ENCODE data around the gene BLM. TPM values are rescaled to one million over a fixed set of nuclear protein-coding genes. Genes with fewer than 3 reads are reported as not detected.

Gene BLM
- total RNA-seq, 1 donor from 2014 or later, result 1.5 TPM

DNA sequence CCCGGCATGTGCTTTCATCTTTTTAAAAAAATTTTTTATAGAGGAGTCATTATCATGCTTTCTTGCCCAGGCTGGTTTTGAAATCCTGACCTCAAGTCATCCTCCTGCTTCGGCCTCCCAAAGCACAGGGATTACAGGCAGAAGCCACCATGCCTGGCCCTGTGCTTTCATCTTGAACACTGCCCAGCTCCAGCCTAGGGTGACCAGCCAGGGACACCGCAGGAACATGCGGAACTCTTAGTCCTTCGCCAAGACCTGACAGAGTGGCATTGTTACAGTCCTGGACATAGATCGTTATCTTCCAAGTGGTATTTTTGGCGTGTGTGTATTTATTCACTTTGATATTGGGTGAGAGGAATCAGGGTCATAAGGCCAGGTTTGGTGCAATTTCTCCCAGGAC is 143.3 kb downstream of the BLM start:
- Histone ChIP-seq H3K27ac (no peak overlapping the region), H3K4me1 (no peaks in the 10 kb centered on the region), H3K9me3 (no peaks in the 10 kb centered on the region), H3K27me3 (no peaks in the 10 kb centered on the region), H3K36me3 (no peaks in the 10 kb centered on the region), H3K4me3 (no peak overlapping the region)
- intact Hi-C loops (cut with DNase I), result no loop called here
- ATAC-seq (no peak), DNase-seq (no peak)
- TF ChIP-seq, protein P1, sequence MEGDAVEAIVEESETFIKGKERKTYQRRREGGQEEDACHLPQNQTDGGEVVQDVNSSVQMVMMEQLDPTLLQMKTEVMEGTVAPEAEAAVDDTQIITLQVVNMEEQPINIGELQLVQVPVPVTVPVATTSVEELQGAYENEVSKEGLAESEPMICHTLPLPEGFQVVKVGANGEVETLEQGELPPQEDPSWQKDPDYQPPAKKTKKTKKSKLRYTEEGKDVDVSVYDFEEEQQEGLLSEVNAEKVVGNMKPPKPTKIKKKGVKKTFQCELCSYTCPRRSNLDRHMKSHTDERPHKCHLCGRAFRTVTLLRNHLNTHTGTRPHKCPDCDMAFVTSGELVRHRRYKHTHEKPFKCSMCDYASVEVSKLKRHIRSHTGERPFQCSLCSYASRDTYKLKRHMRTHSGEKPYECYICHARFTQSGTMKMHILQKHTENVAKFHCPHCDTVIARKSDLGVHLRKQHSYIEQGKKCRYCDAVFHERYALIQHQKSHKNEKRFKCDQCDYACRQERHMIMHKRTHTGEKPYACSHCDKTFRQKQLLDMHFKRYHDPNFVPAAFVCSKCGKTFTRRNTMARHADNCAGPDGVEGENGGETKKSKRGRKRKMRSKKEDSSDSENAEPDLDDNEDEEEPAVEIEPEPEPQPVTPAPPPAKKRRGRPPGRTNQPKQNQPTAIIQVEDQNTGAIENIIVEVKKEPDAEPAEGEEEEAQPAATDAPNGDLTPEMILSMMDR (IDR thresholded peaks at IDR 0.05), result no peak

GRCh38 chr15:90860942-90861675 is 144.0 kb downstream of the BLM start:
- Histone ChIP-seq H3K27me3 (no peaks in the 10 kb centered on the region), H3K27ac (no peak overlapping the region), H3K36me3 (no peaks in the 10 kb centered on the region), H3K4me3 (no peak overlapping the region), H3K9me3 (no peaks in the 10 kb centered on the region), H3K4me1 (no peaks in the 10 kb centered on the region)
- intact Hi-C loops (cut with DNase I), result no loop called here
- no peak for ATAC-seq
- no peak for DNase-seq
- TF ChIP-seq, protein P1 (IDR thresholded peaks at IDR 0.05), result no peak

- H3K36me3 ChIP-seq, result no peaks in the 10 kb centered on the region
- intact Hi-C loops (cut with DNase I), result no loop called here
- ATAC-seq, result no peak
- DNase-seq, result no peak
- H3K27ac ChIP-seq, result no peak overlapping the region
- H3K27me3 ChIP-seq, result no peaks in the 10 kb centered on the region
- peaks cover 4% of the 10 kb centered on the region for H3K4me1 ChIP-seq
- no peak overlapping the region for H3K4me3 ChIP-seq
- TF ChIP-seq, protein P1 (IDR thresholded peaks at IDR 0.05), result no peak
- no peaks in the 10 kb centered on the region for H3K9me3 ChIP-seq
These were observed 145.3 kb downstream of the BLM start for GRCh38 chr15:90862487-90862886.

GRCh38 chr15:90862964-90863778 is 146.0 kb downstream of the BLM start:
- H3K4me3 ChIP-seq, result no peak overlapping the region
- no peaks in the 10 kb centered on the region for H3K9me3 ChIP-seq
- peaks cover 6% of the 10 kb centered on the region for H3K4me1 ChIP-seq
- DNase-seq (peak; percentile 77), ATAC-seq (peak; percentile 80)
- H3K27ac ChIP-seq, result peak overlapping the region; percentile 36
- intact Hi-C loops (cut with DNase I), result no loop called here
- TF ChIP-seq, protein P1 (IDR thresholded peaks at IDR 0.05), result no peak
- no peaks in the 10 kb centered on the region for H3K36me3 ChIP-seq
- no peaks in the 10 kb centered on the region for H3K27me3 ChIP-seq

- Histone ChIP-seq H3K9me3 (no peaks in the 10 kb centered on the region), H3K27ac (peak overlapping the region; percentile 37), H3K4me1 (peaks cover 14% of the 10 kb centered on the region), H3K27me3 (no peaks in the 10 kb centered on the region), H3K36me3 (no peaks in the 10 kb centered on the region), H3K4me3 (no peak overlapping the region)
- intact Hi-C loops (cut with DNase I), result no loop called here
- TF ChIP-seq, protein P1 (IDR thresholded peaks at IDR 0.05), result no peak
- DNase-seq, result no peak
- no peak for ATAC-seq
These were observed 146.8 kb downstream of the BLM start for GRCh38 chr15:90863987-90864386.
